Psoas muscle (tissue), 8 donors: Measurements from ENCODE around the gene IGF1. TPM values are rescaled to one million over a fixed set of nuclear protein-coding genes. Genes with fewer than 3 reads are reported as not detected.

Experiments used
- ATAC-seq, 4 donors: fragments of 200-7000 bp; cut with Tn5 transposase; one replicate each; pipeline ENCODE4 v1.9.1; 2020; ENCODE audit warnings: moderate library complexity in 3 of 4, mild to moderate bottlenecking in 2 of 4
- DNase-seq, 2 donors: peaks; one replicate each; pipeline ENCODE4 v3.0.0-alpha.2; 2020
- H3K27ac ChIP-seq: fragments of 200-600 bp; one replicate; pipeline ENCODE4 v1.8.0; 2022
- H3K27me3 ChIP-seq, 3 donors: fragments of 200-600 bp in 1 of 3; one replicate each; pipeline versions ENCODE4 v1.6.1 to v1.8.0; 2013 to 2022; ENCODE audit warnings: low read length in 2 of 3, mild to moderate bottlenecking in 2 of 3, moderate library complexity in 1 of 3; ENCODE audit not compliant: insufficient read depth in 3 of 3
- H3K36me3 ChIP-seq, 2 donors: fragments of 200-600 bp in 1 of 2; one replicate each; pipeline versions ENCODE4 v1.6.1 to v1.8.0; 2013 to 2022; ENCODE audit warnings: low read depth in 1 of 2, mild to moderate bottlenecking in 1 of 2, moderate library complexity in 1 of 2; ENCODE audit not compliant: insufficient read depth in 1 of 2
- H3K4me1 ChIP-seq: fragments of 200-600 bp; one replicate; pipeline ENCODE4 v1.8.0; 2022
- H3K4me3 ChIP-seq: fragments of 200-600 bp; one replicate; pipeline ENCODE4 v1.8.0; 2022; ENCODE audit warnings: mild to moderate bottlenecking
- H3K9me3 ChIP-seq: fragments of 200-600 bp; one replicate; pipeline ENCODE4 v1.8.0; 2022
- CTCF ChIP-seq: fragments of 200-600 bp; IDR thresholded peaks from one replicate; pipeline ENCODE4 v1.8.0; 2022; ENCODE audit warnings: antibody characterized with exemption
- WGBS, 3 donors: extraction: QIAGEN DNeasy Blood & Tissue Kit; methylation state at CpG; one replicate each; pipeline versions ENCODE4 v1.1.6 to v1.1.7; 2013; 5-methylcytosine and 5-hydroxymethylcytosine counted together
- intact Hi-C, 2 donors: fragments of 100-400 bp; cut with DNase I; formaldehyde crosslinking; loops; one replicate each; pipeline versions ENCODE4 v1.11.0 to v1.14.2; 2022
- polyA plus RNA-seq, 3 donors: library from polyadenylated mRNA; stranded (reverse); fragments of 200-250 nt; gene quantifications; one replicate each; pipeline ENCODE4 v1.2.3, GENCODE V29; 2013
- total RNA-seq, 4 donors: library from RNA; stranded (reverse); fragmentation: NEBNext Ultra II Directional in 2 of 4; extraction: Animal tissue kit (Norgen Biotek cat#: 25700) in 2 of 4; gene quantifications; one replicate each; pipeline versions ENCODE4 v1.2.1 to v1.2.4, GENCODE V29; 2021 to 2023
- donor health status: healthy with polysubstance abuse.
- donor health status: DM: no; HTN: no; CAD: no; lungs with moderate emphysema.
- donor health status: Bipolar disorder and iron deficiency.
- donor health status: healthy.
- donor health status: DM: yes; HTN: yes; CAD: no.
- donor health status: DM: no; HTN: no; CAD: no.
- donor health status: DM: no; HTN: no; CAD: no.
- donor health status: DM: yes; HTN: yes; CAD: no.

IGF1 gene
- total and polyA plus RNA-seq, 7 donors, result 5.3 to 30.2 (median 18.7) TPM

GRCh38 chr12:102429211-102430154, 50.9 kb downstream of the IGF1 start:
- Histone ChIP-seq H3K4me3 (no peak overlapping the region), H3K27me3 (no peaks in the 10 kb centered on the region), H3K9me3 (no peaks in the 10 kb centered on the region), H3K27ac (peak overlapping the region; percentile 49), H3K36me3 (no peaks in the 10 kb centered on the region), H3K4me1 (peaks cover 26% of the 10 kb centered on the region)
- TF ChIP-seq CTCF, result no peak
- 30 to 56% (median 39%) methylated on average over 3 of the region's 3 CpGs for WGBS, 3 donors
- peak in 3 of 4 donors; percentile 36 to 54 (median 39) for ATAC-seq
- peak; percentile 44 to 60 for DNase-seq
- intact Hi-C loops, result loop anchor here in 1 of 2 donors (5.0 kb wide), 2 partner anchors 48 to 77 kb away; no protein-coding TSS in a partner anchor

- WGBS, 3 donors, result 20 to 29% (median 21%) methylated on average over 7 of the region's 7 CpGs
- intact Hi-C loops, result loop anchor here in 1 of 2 donors (5.0 kb wide), 2 partner anchors 50 to 75 kb away; no protein-coding TSS in a partner anchor
- Histone ChIP-seq H3K9me3 (no peaks in the 10 kb centered on the region), H3K36me3 (no peaks in the 10 kb centered on the region), H3K27ac (peak overlapping the region; percentile 85), H3K4me1 (peaks cover 26% of the 10 kb centered on the region), H3K4me3 (peak overlapping the region; percentile 15), H3K27me3 (no peaks in the 10 kb centered on the region)
- peak; percentile 45 to 75 for DNase-seq
- no peak for TF ChIP-seq CTCF
- peak; percentile 82 to 94 (median 90) for ATAC-seq
Observed at GRCh38 chr12:102427543-102427941, 52.8 kb downstream of the IGF1 start.

GRCh38 chr12:102426599-102427542, 53.5 kb downstream of the IGF1 start:
- H3K27me3 ChIP-seq, result no peaks in the 10 kb centered on the region
- DNase-seq (no peak), ATAC-seq (peak; percentile 72 to 81 (median 77))
- peaks cover 26% of the 10 kb centered on the region for H3K4me1 ChIP-seq
- TF ChIP-seq CTCF, result no peak
- intact Hi-C loops, result loop anchor here in 1 of 2 donors (5.0 kb wide), 2 partner anchors 50 to 75 kb away; no protein-coding TSS in a partner anchor
- peak overlapping the region; percentile 15 for H3K4me3 ChIP-seq
- WGBS, 3 donors, result 35 to 43% (median 36%) methylated on average over 8 of the region's 8 CpGs
- no peaks in the 10 kb centered on the region for H3K36me3 ChIP-seq
- H3K27ac ChIP-seq, result peak overlapping the region; percentile 85
- no peaks in the 10 kb centered on the region for H3K9me3 ChIP-seq

GRCh38 chr12:102425109-102426039, 55.0 kb downstream of the IGF1 start:
- peaks cover 26% of the 10 kb centered on the region for H3K4me1 ChIP-seq
- no peak for ATAC-seq

More at GRCh38 chr12:102425109-102426039, 55.0 kb downstream of the IGF1 start:
- Histone ChIP-seq H3K27ac (peak overlapping the region; percentile 85), H3K4me3 (no peak overlapping the region), H3K36me3 (no peaks in the 10 kb centered on the region), H3K9me3 (no peaks in the 10 kb centered on the region), H3K27me3 (no peaks in the 10 kb centered on the region)
- TF ChIP-seq CTCF, result no peak
- 45 to 52% (median 45%) methylated on average over 5 of the region's 5 CpGs for WGBS, 3 donors
- intact Hi-C loops, result loop anchor here in 1 of 2 donors (5.0 kb wide), 2 partner anchors 52 to 73 kb away; no protein-coding TSS in a partner anchor
- no peak for DNase-seq
